KG1 (cell line): ENCODE results near the gene WFDC8.

Experiments
- DNase-seq: peaks from one replicate; lab custom pipeline; 2025; lab: John Stamatoyannopoulos, UW

WFDC8 gene

GRCh38 chr20:45548410-45548809 is 30.7 kb downstream of the WFDC8 start:
- no peak for DNase-seq

- DNase-seq = no peak
Observed at GRCh38 chr20:45547206-45547770, 31.8 kb downstream of the WFDC8 start, which contains the start of gene EPPIN. EPPIN (minus strand) TSS chr20:45547401; CDS start chr20:45547357, 44 bp downstream.

GRCh38 chr20:45545754-45546453 is 33.2 kb downstream of the WFDC8 start:
- DNase-seq = no peak

GRCh38 chr20:45545351-45545750 is 33.7 kb downstream of the WFDC8 start:
- DNase-seq = no peak

GRCh38 chr20:45539382-45539781 is 39.7 kb downstream of the WFDC8 start, which contains the start of gene WFDC6:
WFDC6 (minus strand) TSS chr20:45539482; CDS start chr20:45539407, 75 bp downstream.
- no peak for DNase-seq

- no peak for DNase-seq
Observed at GRCh38 chr20:45538209-45538799, 40.8 kb downstream of the WFDC8 start.

- no peak for DNase-seq
Observed at GRCh38 chr20:45527294-45527693, 51.8 kb downstream of the WFDC8 start.

- no peak for DNase-seq
Observed at GRCh38 chr20:45523821-45524220, 55.3 kb downstream of the WFDC8 start.

GRCh38 chr20:45518282-45518681 is 60.8 kb downstream of the WFDC8 start:
- DNase-seq = no peak

- DNase-seq = no peak
Observed at GRCh38 chr20:45515147-45515913, 63.8 kb downstream of the WFDC8 start, which contains the start of gene SPINT3. SPINT3 (minus strand) TSS chr20:45515622; CDS start chr20:45515608, 14 bp downstream.

GRCh38 chr20:45510242-45510862 is 68.7 kb downstream of the WFDC8 start:
- no peak for DNase-seq

- DNase-seq = no peak
Observed at GRCh38 chr20:45509091-45509490, 70.0 kb downstream of the WFDC8 start.

- DNase-seq = no peak
Observed at GRCh38 chr20:45508068-45508886, 70.8 kb downstream of the WFDC8 start.

- no peak for DNase-seq
Observed at GRCh38 chr20:45507011-45507820, 71.9 kb downstream of the WFDC8 start.

- no peak for DNase-seq
Observed at GRCh38 chr20:45506398-45506797, 72.7 kb downstream of the WFDC8 start.

GRCh38 chr20:45503403-45503802 is 75.7 kb downstream of the WFDC8 start:
- no peak for DNase-seq

- no peak for DNase-seq
Observed at GRCh38 chr20:45502561-45502960, 76.5 kb downstream of the WFDC8 start.
